BLaER1 treated with 17β-estradiol and CSF1 and Interleukin-3, amounts not matched to agents 10 nM and 100 nM (cell line): ENCODE data around the gene PARD3B.

Source experiments
- H3K27ac ChIP-seq, 11 experiments: shearing (Covaris generic); formaldehyde crosslinking; 2 replicates each; pipeline ENCODE4 v1.8.1; 2022
- H3K27me3 ChIP-seq, 11 experiments: shearing (Covaris generic); formaldehyde crosslinking; 2 replicates each; pipeline ENCODE4 v1.8.1; 2022
- H3K36me3 ChIP-seq, 11 experiments: shearing (Covaris generic); formaldehyde crosslinking; 2 replicates each; pipeline ENCODE4 v1.8.1; 2022
- H3K4me1 ChIP-seq, 10 experiments: shearing (Covaris generic); formaldehyde crosslinking; 2 replicates each; pipeline ENCODE4 v1.8.1; 2022
- H3K4me2 ChIP-seq, 11 experiments: shearing (Covaris generic); formaldehyde crosslinking; 2 replicates each; pipeline ENCODE4 v1.8.1; 2022
- H3K4me3 ChIP-seq, 10 experiments: shearing (Covaris generic); formaldehyde crosslinking; 2 replicates each; pipeline ENCODE4 v1.8.1; 2022
- H3K9ac ChIP-seq, 11 experiments: shearing (Covaris generic); formaldehyde crosslinking; 2 replicates each; pipeline ENCODE4 v1.8.1; 2022
- H3K9me3 ChIP-seq, 11 experiments: shearing (Covaris generic); formaldehyde crosslinking; replicated peaks in 1 of 11; 2 replicates each; pipeline ENCODE4 v1.8.1; 2022
- H4K20me1 ChIP-seq, 11 experiments: shearing (Covaris generic); formaldehyde crosslinking; 2 replicates each; pipeline ENCODE4 v1.8.1; 2022
- Cebpa-rat ChIP-seq, 11 experiments: shearing (Covaris generic); IDR thresholded peaks; 2 replicates each; pipeline ENCODE4 v1.8.1; 2022

The PARD3B gene

GRCh38 chr2:205375461-205376448 lies 830.5 kb downstream of the PARD3B start:
- Histone ChIP-seq H3K9me3 (no peaks in the 10 kb centered on the region), H3K4me1 (no peaks in the 10 kb centered on the region), H3K9ac (no peak overlapping the region), H3K27me3 (no peaks in the 10 kb centered on the region), H3K36me3 (no peaks in the 10 kb centered on the region), H3K27ac (no peak overlapping the region), H3K4me3 (no peak overlapping the region), H4K20me1 (no peaks in the 10 kb centered on the region), H3K4me2 (no peak overlapping the region)
- TF ChIP-seq Cebpa-rat (IDR thresholded peaks at IDR 0.05), result no peak

GRCh38 chr2:205377324-205377723 lies 832.0 kb downstream of the PARD3B start:
- no peaks in the 10 kb centered on the region for H3K9me3 ChIP-seq
- TF ChIP-seq Cebpa-rat (IDR thresholded peaks at IDR 0.05), result no peak
- no peaks in the 10 kb centered on the region for H3K4me1 ChIP-seq
- H3K4me2 ChIP-seq, result no peak overlapping the region
- H3K27ac ChIP-seq, result no peak overlapping the region
- H3K4me3 ChIP-seq, result no peak overlapping the region
- no peaks in the 10 kb centered on the region for H4K20me1 ChIP-seq
- no peaks in the 10 kb centered on the region for H3K36me3 ChIP-seq
- H3K9ac ChIP-seq, result no peak overlapping the region
- no peaks in the 10 kb centered on the region for H3K27me3 ChIP-seq

GRCh38 chr2:205383601-205384000 lies 838.3 kb downstream of the PARD3B start:
- Histone ChIP-seq H4K20me1 (no peaks in the 10 kb centered on the region), H3K27ac (no peak overlapping the region), H3K9me3 (no peaks in the 10 kb centered on the region), H3K4me3 (no peak overlapping the region), H3K36me3 (no peaks in the 10 kb centered on the region), H3K4me1 (no peaks in the 10 kb centered on the region), H3K4me2 (no peak overlapping the region), H3K27me3 (no peaks in the 10 kb centered on the region), H3K9ac (no peak overlapping the region)
- TF ChIP-seq Cebpa-rat (IDR thresholded peaks at IDR 0.05), result no peak

- no peak overlapping the region for H3K4me2 ChIP-seq
- H3K4me1 ChIP-seq, result 0 out of 20 replicates have a peak, but pooled peaks cover 0 to 2% (median 0%) of the 10 kb centered on the region in 10 experiments
- no peaks in the 10 kb centered on the region for H3K27me3 ChIP-seq
- H3K9ac ChIP-seq, result no peak overlapping the region
- H3K27ac ChIP-seq, result no peak overlapping the region
- no peaks in the 10 kb centered on the region for H3K36me3 ChIP-seq
- no peak for TF ChIP-seq Cebpa-rat (IDR thresholded peaks at IDR 0.05)
- H3K9me3 ChIP-seq, result no peaks in the 10 kb centered on the region
- H4K20me1 ChIP-seq, result no peaks in the 10 kb centered on the region
- H3K4me3 ChIP-seq, result no peak overlapping the region
These were observed 840.8 kb downstream of the PARD3B start for GRCh38 chr2:205386109-205386508.

- no peak overlapping the region for H3K27ac ChIP-seq
- no peak overlapping the region for H3K9ac ChIP-seq
- 0 out of 20 replicates have a peak, but pooled peaks cover 0 to 2% (median 0%) of the 10 kb centered on the region in 10 experiments for H3K4me1 ChIP-seq
- TF ChIP-seq Cebpa-rat (IDR thresholded peaks at IDR 0.05), result no peak
- no peak overlapping the region for H3K4me2 ChIP-seq
- H3K27me3 ChIP-seq, result no peaks in the 10 kb centered on the region
- no peaks in the 10 kb centered on the region for H3K36me3 ChIP-seq
- H4K20me1 ChIP-seq, result no peaks in the 10 kb centered on the region
- no peak overlapping the region for H3K4me3 ChIP-seq
- H3K9me3 ChIP-seq, result no peaks in the 10 kb centered on the region
These were observed 842.2 kb downstream of the PARD3B start for GRCh38 chr2:205387350-205388055.

- Histone ChIP-seq H3K36me3 (no peaks in the 10 kb centered on the region), H3K27ac (no peak overlapping the region), H3K27me3 (no peaks in the 10 kb centered on the region), H3K9me3 (no peaks in the 10 kb centered on the region), H3K4me2 (no peak overlapping the region), H3K4me1 (0 out of 20 replicates have a peak, but pooled peaks cover 0 to 2% (median 0%) of the 10 kb centered on the region in 10 experiments), H3K9ac (no peak overlapping the region), H4K20me1 (no peaks in the 10 kb centered on the region), H3K4me3 (no peak overlapping the region)
- no peak for TF ChIP-seq Cebpa-rat (IDR thresholded peaks at IDR 0.05)
These were observed 845.6 kb downstream of the PARD3B start for GRCh38 chr2:205390866-205391265.

GRCh38 chr2:205401511-205401910 lies 856.2 kb downstream of the PARD3B start:
- TF ChIP-seq Cebpa-rat (IDR thresholded peaks at IDR 0.05), result no peak
- Histone ChIP-seq H3K36me3 (no peaks in the 10 kb centered on the region), H3K27me3 (no peaks in the 10 kb centered on the region), H3K4me1 (no peaks in the 10 kb centered on the region), H4K20me1 (no peaks in the 10 kb centered on the region), H3K4me3 (no peak overlapping the region), H3K9ac (no peak overlapping the region), H3K9me3 (no peaks in the 10 kb centered on the region), H3K4me2 (no peak overlapping the region), H3K27ac (no peak overlapping the region)

GRCh38 chr2:205402011-205402410 lies 856.7 kb downstream of the PARD3B start:
- Histone ChIP-seq H3K4me1 (no peaks in the 10 kb centered on the region), H3K27ac (no peak overlapping the region), H3K27me3 (no peaks in the 10 kb centered on the region), H4K20me1 (no peaks in the 10 kb centered on the region), H3K9me3 (no peaks in the 10 kb centered on the region), H3K4me2 (no peak overlapping the region), H3K4me3 (no peak overlapping the region), H3K36me3 (no peaks in the 10 kb centered on the region), H3K9ac (no peak overlapping the region)
- no peak for TF ChIP-seq Cebpa-rat (IDR thresholded peaks at IDR 0.05)

- no peaks in the 10 kb centered on the region for H3K27me3 ChIP-seq
- no peaks in the 10 kb centered on the region for H4K20me1 ChIP-seq
These were observed 858.1 kb downstream of the PARD3B start for GRCh38 chr2:205403244-205403825.

More at GRCh38 chr2:205403244-205403825, 858.1 kb downstream of the PARD3B start:
- Histone ChIP-seq H3K4me2 (no peak overlapping the region), H3K36me3 (no peaks in the 10 kb centered on the region), H3K4me3 (no peak overlapping the region), H3K4me1 (no peaks in the 10 kb centered on the region), H3K27ac (no peak overlapping the region), H3K9me3 (no peaks in the 10 kb centered on the region), H3K9ac (no peak overlapping the region)
- TF ChIP-seq Cebpa-rat (IDR thresholded peaks at IDR 0.05), result no peak
